K562 (cell line): ENCODE measurements around the gene IKZF4.

Experiments used
- CHD2 ChIP-seq: IDR thresholded peaks from 2 replicates; pipeline ENCODE4 v1.6.1; 2011; ENCODE audit warnings: low read depth, low read length
- NBN ChIP-seq: fragments of 450-650 bp; IDR thresholded peaks from 2 replicates; pipeline ENCODE4 v1.6.1; 2016; ENCODE audit warnings: low read depth, mild to moderate bottlenecking
- ZNF707 ChIP-seq: fragments of 250-450 bp; sonication (Bioruptor Pico); conservative IDR thresholded peaks from 2 replicates; pipeline ENCODE4 v1.8.0; 2022; ENCODE audit warnings: inconsistent platforms, mild to moderate bottlenecking, moderate library complexity

GRCh38 chr12:56041552-56042429 lies 20.9 kb downstream of the IKZF4 start, which contains the start of gene RPS26:
- TF ChIP-seq CHD2: peak; percentile 89
- peak; percentile 92 for TF ChIP-seq NBN
- TF ChIP-seq ZNF707 (CRISPR knock-in tag): peak; percentile 19; the same call in 1 of the 2 replicates
